GM21619 (cell line): ENCODE results near the gene TPM4.
A peak's percentile ranks its signal among the peaks of the same experiment; 100 is the strongest.
"Not testable (repeated sequence)": the region's sequence is repeated elsewhere in the genome, so short reads cannot be mapped to it uniquely, and the experiment has no call there.

ENCODE experiments used
- ATAC-seq: cut with Tn5 transposase; IDR thresholded peaks from one replicate; pipeline ENCODE4 v1.9.1; 2021; ENCODE audit not compliant: unreplicated experiment

TPM4 gene

DNA sequence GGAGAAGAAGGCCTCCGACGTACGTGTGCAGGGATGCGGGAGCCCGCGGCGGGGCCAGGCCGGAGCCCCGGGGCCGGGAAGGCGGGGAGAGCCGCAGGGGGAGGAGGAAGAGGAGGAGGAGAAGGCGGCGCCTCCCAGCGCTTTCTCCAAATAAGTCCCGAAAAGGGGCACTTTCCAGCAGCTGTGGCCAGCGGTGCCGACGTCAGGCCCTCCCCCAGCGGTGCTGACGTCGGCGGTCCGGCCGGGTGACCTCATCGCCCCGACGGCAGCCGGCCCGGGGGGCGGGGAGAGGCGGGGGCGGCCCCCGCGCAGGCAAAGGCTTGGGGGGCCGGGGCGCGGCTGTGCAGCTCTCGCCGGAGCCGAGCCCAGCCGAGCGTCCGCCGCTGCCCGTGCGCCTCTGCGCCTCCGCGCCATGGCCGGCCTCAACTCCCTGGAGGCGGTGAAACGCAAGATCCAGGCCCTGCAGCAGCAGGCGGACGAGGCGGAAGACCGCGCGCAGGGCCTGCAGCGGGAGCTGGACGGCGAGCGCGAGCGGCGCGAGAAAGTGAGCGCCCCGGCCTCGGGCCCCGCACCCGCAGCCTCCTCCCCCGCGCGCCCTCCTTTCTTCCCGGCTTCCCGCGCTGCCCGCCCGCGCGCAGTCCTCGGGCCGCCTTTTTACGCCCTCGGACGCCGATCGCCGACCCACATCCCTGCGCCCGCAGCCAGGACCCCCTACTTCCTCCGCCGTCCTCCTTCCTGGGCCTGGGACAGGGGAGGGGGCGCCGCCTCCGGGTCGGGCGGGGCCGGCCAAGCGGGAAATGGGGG, at the start of gene TPM4:
Gene TPM4, plus strand, starts transcription at position 342 of the 804 bp plus-strand sequence. Its CDS starts 71 bp downstream, at position 413.
- peak; percentile 54 for ATAC-seq

GRCh38 chr19:16026756-16027155, 49.5 kb upstream of the TPM4 start:
- no peak for ATAC-seq

DNA sequence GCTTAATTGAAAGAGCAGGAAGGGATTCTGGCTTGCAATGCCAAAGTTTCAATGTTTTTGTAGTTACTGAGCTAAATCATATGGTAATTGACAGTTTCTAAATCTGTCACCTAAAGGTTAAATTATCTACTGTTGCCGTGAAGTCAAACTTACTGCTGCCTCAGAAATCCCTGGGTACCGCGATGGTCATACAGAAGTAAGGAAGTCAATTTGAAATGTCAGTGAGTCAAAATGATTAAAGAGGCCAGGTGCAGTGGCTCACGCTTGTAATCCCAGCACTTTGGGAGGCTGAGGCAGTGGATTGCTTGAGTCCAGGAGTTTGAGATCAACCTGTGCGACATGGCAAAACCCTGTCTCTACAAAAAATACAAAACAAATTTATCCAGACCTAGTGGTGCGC, 48.8 kb upstream of the TPM4 start:
- ATAC-seq = no peak

DNA sequence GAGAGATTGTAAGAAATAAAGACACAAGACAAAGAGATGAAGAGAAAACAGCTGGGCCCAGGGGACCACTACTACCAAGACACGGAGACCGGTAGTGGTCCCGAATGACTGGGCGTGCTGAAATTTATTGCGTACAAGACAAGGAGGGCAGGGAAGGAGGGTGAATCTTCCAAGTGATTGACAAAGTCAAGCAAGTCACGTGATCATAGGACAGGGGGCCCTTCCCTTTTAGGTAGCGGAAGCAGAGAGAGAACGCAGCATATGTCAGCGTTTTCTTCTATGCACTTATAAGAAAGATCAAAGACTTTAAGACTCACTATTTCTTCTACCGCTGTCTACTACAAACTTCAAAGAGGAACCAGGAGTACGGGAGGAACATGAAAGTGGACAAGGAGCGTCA, 46.1 kb upstream of the TPM4 start:
- not testable (repeated sequence) for ATAC-seq

DNA sequence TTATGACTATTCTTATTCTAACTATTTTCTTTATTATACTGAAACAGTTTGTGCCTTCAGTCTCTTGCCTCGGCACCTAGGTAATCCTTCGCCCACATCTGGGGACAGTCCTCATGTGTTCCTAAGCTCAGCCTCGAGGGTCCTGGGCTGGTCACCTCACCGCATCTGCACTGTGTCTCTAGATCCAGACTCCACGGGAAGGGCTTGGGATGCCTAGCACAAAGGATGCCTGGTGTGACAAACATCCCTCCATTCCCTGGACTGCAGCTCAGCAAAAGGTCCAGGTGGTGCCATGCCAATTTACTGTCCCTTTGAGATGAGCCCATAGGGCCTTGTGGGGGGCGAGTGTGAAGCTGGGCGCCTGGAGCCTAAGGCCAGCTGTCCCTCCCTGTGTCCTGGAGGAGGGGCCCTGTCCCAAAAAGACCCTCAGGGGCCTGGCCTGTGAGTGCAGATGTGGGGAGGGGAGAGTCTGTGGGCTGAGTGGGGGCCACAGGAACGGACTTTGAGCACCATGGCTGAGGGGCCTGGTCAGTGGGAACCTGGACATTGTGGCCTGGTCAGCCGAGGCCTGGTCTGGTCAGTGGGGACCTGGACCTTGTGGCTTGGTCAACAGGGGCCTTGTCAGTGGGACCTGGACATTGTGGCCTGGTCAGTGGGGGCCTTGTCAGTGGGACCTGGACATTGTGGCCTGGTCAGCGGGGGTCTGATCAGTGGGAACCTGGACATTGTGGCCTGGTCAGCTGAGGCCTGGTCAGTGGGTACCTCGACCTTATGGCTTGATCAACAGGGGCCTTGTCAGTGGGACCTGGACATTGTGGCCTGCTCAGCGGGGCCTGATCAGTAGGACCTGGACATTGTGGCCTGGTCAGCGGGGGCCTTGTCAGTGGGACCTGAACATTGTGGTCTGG, 45.1 kb upstream of the TPM4 start:
- ATAC-seq = no peak

GRCh38 chr19:16031872-16032200, 44.5 kb upstream of the TPM4 start:
- ATAC-seq = no peak

GRCh38 chr19:16032509-16033135, 43.7 kb upstream of the TPM4 start:
- ATAC-seq = no peak

DNA sequence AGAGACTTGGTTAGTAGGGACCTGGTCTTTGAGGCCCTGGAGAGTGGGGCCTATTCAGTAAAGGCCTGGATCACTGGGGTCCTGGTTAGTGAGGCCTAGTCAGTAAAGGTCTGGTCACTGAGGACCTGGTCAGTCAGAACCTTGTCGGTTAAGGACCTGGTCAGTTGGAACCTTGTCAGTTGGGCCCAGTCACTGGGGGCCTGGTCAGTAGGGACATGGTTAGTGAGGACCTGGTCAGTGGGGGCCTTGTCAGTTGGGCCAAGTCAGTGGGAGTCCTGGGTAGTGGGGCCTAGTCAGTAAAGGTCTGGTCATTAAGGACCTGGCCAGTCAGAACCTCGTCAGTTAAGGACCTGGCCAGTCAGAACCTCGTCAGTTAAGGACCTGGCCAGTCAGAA, 43.2 kb upstream of the TPM4 start:
- ATAC-seq = no peak

GRCh38 chr19:16033721-16034120, 42.6 kb upstream of the TPM4 start:
- ATAC-seq = no peak

GRCh38 chr19:16034180-16034579, 42.1 kb upstream of the TPM4 start:
- no peak for ATAC-seq

DNA sequence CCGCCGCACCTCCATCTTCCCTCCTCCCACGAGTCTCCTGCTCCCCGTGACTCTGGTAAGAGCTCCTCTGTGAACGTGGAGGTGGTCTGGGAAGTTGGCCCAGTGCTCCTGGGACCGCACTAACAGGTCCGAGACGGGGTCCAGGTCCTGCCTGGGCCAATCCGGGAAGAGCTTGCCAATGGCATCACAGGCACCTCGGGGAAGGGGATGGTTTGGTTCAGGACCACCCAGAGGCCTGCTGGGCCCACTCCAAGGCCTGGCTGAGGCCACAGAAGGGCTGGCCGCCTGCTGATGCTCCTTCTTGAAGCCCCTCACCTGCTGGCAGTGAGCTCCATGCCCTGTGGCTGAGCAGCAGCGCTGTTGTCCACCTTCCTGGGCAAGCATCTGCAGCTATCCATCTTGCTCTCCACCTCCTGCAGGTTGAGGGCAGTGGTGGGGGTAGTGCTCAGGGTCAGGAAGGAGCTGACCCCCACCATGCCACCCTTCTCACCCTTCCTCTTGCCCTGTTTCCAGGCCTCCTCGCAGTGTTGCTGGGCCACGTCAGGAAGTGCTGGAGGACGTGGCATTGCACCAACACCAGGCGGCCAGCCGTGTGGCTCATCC, 41.2 kb upstream of the TPM4 start:
- ATAC-seq = no peak

GRCh38 chr19:16035601-16036297, 40.5 kb upstream of the TPM4 start:
- ATAC-seq = no peak

- ATAC-seq = no peak
These were observed 39.8 kb upstream of the TPM4 start for GRCh38 chr19:16036397-16036925.

- no peak for ATAC-seq
These were observed 39.4 kb upstream of the TPM4 start for GRCh38 chr19:16036941-16037340.

DNA sequence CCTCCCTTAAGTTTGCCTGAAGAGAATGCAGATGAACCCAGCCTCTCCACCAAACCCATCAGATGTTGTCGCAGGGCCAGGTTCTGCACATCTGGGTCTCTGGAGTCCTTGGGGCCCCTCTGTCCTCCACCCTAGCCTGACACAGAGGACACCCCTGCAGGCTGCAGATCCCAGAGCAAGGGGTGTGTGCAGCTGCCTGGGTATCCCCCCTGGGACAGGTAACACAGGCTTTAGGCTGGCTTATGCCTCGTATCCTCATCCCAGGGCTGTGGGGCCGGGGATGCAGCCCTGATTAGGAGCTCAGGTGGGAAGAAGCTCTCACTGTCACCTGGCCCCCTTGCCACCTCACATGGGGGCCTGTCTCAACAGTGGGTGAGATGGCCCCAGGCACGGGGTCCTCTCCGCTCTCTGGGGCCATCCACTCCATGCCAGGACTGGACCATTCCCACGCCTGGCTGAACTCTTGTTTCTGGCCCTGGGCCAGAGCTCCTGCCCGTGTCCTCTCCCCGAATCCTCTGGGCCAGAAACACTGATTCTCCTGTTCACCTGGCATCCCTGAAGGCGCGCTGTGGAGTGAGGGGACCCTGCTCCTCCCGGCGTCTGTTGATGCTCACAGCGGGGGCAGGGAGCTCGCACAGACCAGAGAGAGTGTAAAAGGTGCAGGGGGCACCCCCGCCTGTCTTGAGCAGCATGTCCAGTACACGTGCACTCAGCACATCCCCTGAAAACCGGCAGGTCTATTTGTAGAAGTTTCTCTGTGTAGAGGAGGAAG, 38.7 kb upstream of the TPM4 start:
- no peak for ATAC-seq

GRCh38 chr19:16038196-16038695, 38.0 kb upstream of the TPM4 start:
- ATAC-seq = no peak

DNA sequence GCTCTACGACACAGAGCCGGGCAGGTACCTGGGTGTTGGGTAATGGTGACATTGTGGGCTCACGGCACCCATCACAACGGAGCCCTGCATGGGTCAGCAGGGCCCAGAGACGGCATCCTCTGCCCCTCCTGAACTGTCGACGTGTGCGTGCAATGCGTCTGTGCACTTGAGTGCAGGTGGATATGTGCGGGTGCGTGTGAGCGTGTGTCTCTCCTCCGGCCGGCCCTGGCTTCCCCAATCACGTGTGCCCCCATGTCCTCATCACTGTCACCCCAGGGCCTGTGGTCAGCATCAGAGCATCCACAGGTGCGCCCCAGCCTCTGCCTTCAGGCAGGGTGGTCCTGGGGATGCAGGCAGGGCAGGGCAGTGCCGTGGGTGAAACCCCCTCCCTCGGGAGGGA, 37.2 kb upstream of the TPM4 start:
- ATAC-seq = no peak

DNA sequence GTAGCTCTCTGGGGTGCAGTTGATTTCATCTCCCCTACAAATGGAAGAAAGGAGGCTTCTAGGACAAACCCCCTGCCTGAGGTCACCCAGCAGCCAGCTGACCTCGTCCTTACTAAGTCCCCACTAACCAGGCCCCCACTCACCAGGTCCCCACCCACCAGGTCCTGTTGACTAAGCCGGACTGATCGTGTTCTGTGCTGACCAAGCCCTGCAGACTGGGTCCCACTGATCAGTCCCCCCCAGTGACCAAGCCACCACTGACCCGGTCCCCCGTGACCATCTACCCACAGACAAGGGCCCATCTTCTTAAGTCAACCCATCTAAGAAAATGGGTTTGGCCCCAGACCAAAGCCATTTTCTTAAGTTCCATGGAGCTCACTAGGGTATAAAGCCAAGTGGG, 36.8 kb upstream of the TPM4 start:
- ATAC-seq = no peak

- no peak for ATAC-seq
These were observed 35.7 kb upstream of the TPM4 start for GRCh38 chr19:16040642-16041041.
